ENCODE measurements around the gene EEF1AKMT2. TPM values are rescaled to one million over a fixed set of nuclear protein-coding genes. Genes with fewer than 3 reads are reported as not detected.

Gene EEF1AKMT2
- total and polyA plus RNA-seq, 2 of the 13 experiments (the other 11 are each of a cell fraction or from before 2014, with no cell fraction given) = 11.3 to 19.3 TPM

- TF ChIP-seq THAP7 (CRISPR knock-in tag; IDR thresholded peaks at IDR 0.05) (peak; percentile 43; the same call in 1 of the 2 replicates), ZNF709 (CRISPR knock-in tag; IDR thresholded peaks at IDR 0.05) (peak; percentile 77), THYN1 (CRISPR knock-in tag; IDR thresholded peaks at IDR 0.05; ENCODE audit: borderline replicate concordance, low read depth) (no peak), MAFF (IDR thresholded peaks at IDR 0.05; ENCODE audit: low read depth, low read length) (no peak), ZNF234 (CRISPR knock-in tag; conservative IDR thresholded peaks at IDR 0.05) (0 out of 2 replicates have a peak, but pooled peaks have one; percentile 38), DZIP1 (CRISPR knock-in tag; IDR thresholded peaks at IDR 0.05) (peak; percentile 99), ZNF589 (CRISPR knock-in tag; conservative IDR thresholded peaks at IDR 0.05) (peak; percentile 76), BHLHE40 (IDR thresholded peaks at IDR 0.05; ENCODE audit: low read length) (peak; percentile 20; the same call in 1 of the 2 replicates), ZNF850 (CRISPR knock-in tag; conservative IDR thresholded peaks at IDR 0.05) (0 out of 2 replicates have a peak, but pooled peaks have one; percentile 69), HNRNPH1 (optimal IDR thresholded peaks at IDR 0.05; ENCODE audit: low read depth, low read length) (no peak), ZNF432 (CRISPR knock-in tag; IDR thresholded peaks at IDR 0.05; ENCODE audit: borderline replicate concordance) (no peak), ZNF431 (CRISPR knock-in tag; IDR thresholded peaks at IDR 0.05; ENCODE audit: borderline replicate concordance, low read depth) (peak; percentile 60; the same call in 1 of the 2 replicates), ZBTB2 (CRISPR knock-in tag; IDR thresholded peaks at IDR 0.05; ENCODE audit: low read depth) (peak; percentile 96), ZBTB44 (CRISPR knock-in tag; IDR thresholded peaks at IDR 0.05) (0 out of 2 replicates have a peak, but pooled peaks have one; percentile 35), HMG20B (CRISPR knock-in tag; conservative IDR thresholded peaks at IDR 0.05) (0 out of 2 replicates have a peak, but pooled peaks have one; percentile 50), ZNF550 (CRISPR knock-in tag; IDR thresholded peaks at IDR 0.05; ENCODE audit: borderline replicate concordance) (no peak), RARG (CRISPR knock-in tag; IDR thresholded peaks at IDR 0.05; ENCODE audit: low read depth) (0 out of 2 replicates have a peak, but pooled peaks have one; percentile 43), FIP1L1 (IDR thresholded peaks at IDR 0.05; ENCODE audit: borderline replicate concordance, insufficient read depth, low read depth, low read length) (no peak), EHMT2 (IDR thresholded peaks at IDR 0.05; ENCODE audit: borderline replicate concordance, low read depth, low read length) (no peak), ONECUT2 (CRISPR knock-in tag; IDR thresholded peaks at IDR 0.05) (no peak)
Measured at GRCh38 chr10:124791547-124792348, at the start of gene EEF1AKMT2 (continued).
